HG03064 (cell line): Measurements from ENCODE around the gene USP32.
"Not testable (repeated sequence)": the region's sequence is repeated elsewhere in the genome, so short reads cannot be mapped to it uniquely, and the experiment has no call there.

ENCODE experiments used
- ATAC-seq: cut with Tn5 transposase; IDR thresholded peaks from one replicate; pipeline ENCODE4 v1.9.1; 2021; ENCODE audit warnings: low read depth; ENCODE audit not compliant: unreplicated experiment

Gene USP32

GRCh38 chr17:60392042-60392844 is at the start of gene USP32:
Gene USP32, minus strand, starts transcription at chr17:60392133. Its CDS starts 194 bp downstream, at chr17:60391939.
- ATAC-seq = peak; percentile 73

GRCh38 chr17:60439501-60439900 is 47.6 kb upstream of the USP32 start:
- ATAC-seq = no peak

- no peak for ATAC-seq
Measured at GRCh38 chr17:60436676-60437075, 44.7 kb upstream of the USP32 start.

- ATAC-seq = no peak
Measured at GRCh38 chr17:60435244-60436167, 43.6 kb upstream of the USP32 start.

GRCh38 chr17:60433021-60433997 is 41.4 kb upstream of the USP32 start:
- not testable (repeated sequence) for ATAC-seq

- ATAC-seq = not testable (repeated sequence)
Measured at GRCh38 chr17:60430561-60430960, 38.6 kb upstream of the USP32 start.

- ATAC-seq = not testable (repeated sequence)
Measured at GRCh38 chr17:60428491-60428890, 36.6 kb upstream of the USP32 start.

- ATAC-seq = no peak
Measured at GRCh38 chr17:60426596-60426995, 34.7 kb upstream of the USP32 start.

- no peak for ATAC-seq
Measured at GRCh38 chr17:60425626-60426025, 33.7 kb upstream of the USP32 start.

GRCh38 chr17:60423865-60424264 is 31.9 kb upstream of the USP32 start:
- ATAC-seq = no peak

- ATAC-seq = no peak
Measured at GRCh38 chr17:60422162-60422665, 30.3 kb upstream of the USP32 start, which contains the start of gene CHCT1. Gene CHCT1, plus strand, starts transcription at chr17:60422489. Its CDS starts 104 bp downstream, at chr17:60422593.

- ATAC-seq = peak; percentile 95
Measured at GRCh38 chr17:60421273-60422161, 29.6 kb upstream of the USP32 start.

GRCh38 chr17:60419875-60420274 is 27.9 kb upstream of the USP32 start:
- ATAC-seq = not testable (repeated sequence)

- ATAC-seq = not testable (repeated sequence)
Measured at GRCh38 chr17:60419003-60419402, 27.1 kb upstream of the USP32 start.

- ATAC-seq = no peak
Measured at GRCh38 chr17:60416368-60416925, 24.5 kb upstream of the USP32 start.

GRCh38 chr17:60415146-60415545 is 23.2 kb upstream of the USP32 start:
- ATAC-seq = no peak

- no peak for ATAC-seq
Measured at GRCh38 chr17:60412701-60413100, 20.8 kb upstream of the USP32 start.

- no peak for ATAC-seq
Measured at GRCh38 chr17:60410001-60410400, 18.1 kb upstream of the USP32 start.

GRCh38 chr17:60406887-60407286 is 15.0 kb upstream of the USP32 start:
- ATAC-seq = no peak
